Activated CD8-positive, alpha-beta memory T cell treated with anti-CD3 and anti-CD28 coated beads for 36 hours (primary cell): ENCODE results near the gene DELE1. TPM values are rescaled to one million over a fixed set of nuclear protein-coding genes. Genes with fewer than 3 reads are reported as not detected.

Experiments used
- CTCF ChIA-PET: fragments of 350-600 bp; sonication (Branson Sonifier 250); formaldehyde crosslinking; loops from one replicate; lab custom pipeline; 2021; ENCODE audit warnings: antibody characterized with exemption; lab: Charles Lee
- POLR2A ChIA-PET: fragments of 350-600 bp; sonication (Branson Sonifier 250); formaldehyde crosslinking; loops from one replicate; lab custom pipeline; 2021; ENCODE audit warnings: antibody characterized with exemption; lab: Charles Lee
- total RNA-seq, 2 experiments: library from RNA; stranded (reverse); gene quantifications; one replicate each; pipeline ENCODE4 v1.2.3, GENCODE V29; 2021

The DELE1 gene
- total RNA-seq, 2 experiments from 2014 or later, result 49.0 to 49.4 TPM

DNA sequence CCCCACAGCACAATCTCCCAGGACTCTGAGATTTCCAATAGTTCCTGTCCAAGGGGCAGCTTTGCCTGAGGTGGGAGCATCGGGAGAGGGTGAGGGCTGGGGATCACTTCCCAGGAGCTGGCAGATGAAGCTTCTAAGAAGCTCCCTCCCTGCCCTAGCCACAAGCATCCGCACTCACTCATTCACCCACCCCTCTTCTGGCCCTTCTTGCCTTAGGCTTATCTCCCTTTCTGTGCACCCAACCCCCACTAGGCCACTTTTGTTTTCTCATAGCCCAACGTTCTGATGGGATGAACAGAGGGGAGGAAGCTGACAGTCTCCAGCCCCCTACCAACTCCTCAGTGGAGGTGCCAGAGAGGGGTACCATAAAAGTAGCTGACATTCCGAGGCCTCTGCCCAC lies 41.8 kb upstream of the DELE1 start:
- CTCF ChIA-PET, result interaction anchor here (1.2 to 9.1 kb wide), 4 partner anchors 8 to 189 kb away, joined by 4 to 127 read pairs (median 39); no protein-coding TSS in a partner anchor

GRCh38 chr5:141882594-141883183 lies 41.0 kb upstream of the DELE1 start:
- CTCF ChIA-PET, result interaction anchor here (2.4 to 9.1 kb wide), 3 partner anchors 78 to 190 kb away, joined by 6 to 127 read pairs (median 72); no protein-coding TSS in a partner anchor
- POLR2A ChIA-PET, result no interaction called here

More for the DNA sequence above, 41.8 kb upstream of the DELE1 start:
- POLR2A ChIA-PET, result no interaction called here

GRCh38 chr5:141883184-141883891 lies 40.3 kb upstream of the DELE1 start:
- POLR2A ChIA-PET, result no interaction called here
- CTCF ChIA-PET, result interaction anchor here (2.4 to 9.1 kb wide), 3 partner anchors 77 to 190 kb away, joined by 6 to 127 read pairs (median 72); no protein-coding TSS in a partner anchor

DNA sequence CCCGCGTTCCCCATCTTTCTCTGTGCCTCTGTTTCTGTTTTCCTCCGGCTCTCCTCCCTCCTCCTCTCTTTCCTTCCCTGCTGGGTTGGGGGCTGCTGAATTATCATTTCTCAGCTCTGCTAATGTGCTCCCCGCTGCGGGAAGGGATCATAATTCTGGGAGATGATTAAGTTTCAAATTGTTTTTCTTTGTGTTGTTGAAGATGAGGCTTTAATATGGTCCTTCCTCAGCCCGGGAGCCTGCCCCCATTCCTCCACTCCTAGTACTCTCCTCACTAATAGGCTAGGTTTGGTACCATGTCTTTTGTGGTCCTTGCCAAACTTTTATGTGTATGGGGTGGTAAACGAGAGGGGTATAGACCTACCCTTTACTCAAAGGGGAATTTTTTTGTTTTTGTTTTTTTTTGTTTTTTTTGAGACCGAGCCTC lies 39.8 kb upstream of the DELE1 start:
- POLR2A ChIA-PET, result no interaction called here
- CTCF ChIA-PET, result interaction anchor here (2.4 to 9.1 kb wide), 3 partner anchors 77 to 191 kb away, joined by 6 to 127 read pairs (median 72); no protein-coding TSS in a partner anchor

GRCh38 chr5:141889282-141889871 lies 34.3 kb upstream of the DELE1 start:
- ChIA-PET POLR2A (interaction anchor here (0.6 kb wide), 1 partner anchor 738 kb away, joined by 3 read pairs; no protein-coding TSS in a partner anchor), CTCF (interaction anchor here (1.1 to 2.4 kb wide), 4 partner anchors 8 to 71 kb away, joined by 3 to 9 read pairs (median 5); no protein-coding TSS in a partner anchor)

DNA sequence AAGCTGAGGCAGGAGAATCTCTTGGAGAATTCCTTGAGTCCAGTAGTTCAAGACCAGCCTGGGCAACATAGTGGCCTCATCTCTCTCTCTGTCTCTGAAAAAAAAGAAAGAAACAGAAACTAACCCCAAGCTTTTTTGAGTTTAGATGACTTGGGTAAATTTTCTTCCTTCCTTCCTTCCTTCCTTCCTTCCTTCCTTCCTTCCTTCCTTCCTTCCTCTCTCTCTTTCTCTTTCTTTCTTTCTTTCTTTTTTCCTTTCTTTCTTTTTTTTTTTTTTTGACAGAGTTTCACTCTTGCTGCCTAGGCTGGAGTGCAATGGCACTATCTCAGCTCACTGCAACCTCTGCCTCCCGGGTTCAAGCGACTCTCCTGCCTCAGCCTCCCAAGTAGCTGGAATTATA lies 33.2 kb upstream of the DELE1 start:
- ChIA-PET POLR2A (interaction anchor here (0.6 to 0.7 kb wide), 2 partner anchors 41 to 134 kb away, joined by 3 to 5 read pairs; no protein-coding TSS in a partner anchor), CTCF (interaction anchor here (0.5 to 2.4 kb wide), 5 partner anchors 9 to 70 kb away, joined by 3 to 9 read pairs (median 4); no protein-coding TSS in a partner anchor)

GRCh38 chr5:141897425-141897824 lies 26.2 kb upstream of the DELE1 start:
- POLR2A ChIA-PET, result no interaction called here
- CTCF ChIA-PET, result no interaction called here

GRCh38 chr5:141898448-141899049 lies 25.1 kb upstream of the DELE1 start:
- CTCF ChIA-PET, result no interaction called here
- POLR2A ChIA-PET, result no interaction called here

- POLR2A ChIA-PET, result no interaction called here
- CTCF ChIA-PET, result no interaction called here
Measured at GRCh38 chr5:141902015-141902814, 21.5 kb upstream of the DELE1 start.

DNA sequence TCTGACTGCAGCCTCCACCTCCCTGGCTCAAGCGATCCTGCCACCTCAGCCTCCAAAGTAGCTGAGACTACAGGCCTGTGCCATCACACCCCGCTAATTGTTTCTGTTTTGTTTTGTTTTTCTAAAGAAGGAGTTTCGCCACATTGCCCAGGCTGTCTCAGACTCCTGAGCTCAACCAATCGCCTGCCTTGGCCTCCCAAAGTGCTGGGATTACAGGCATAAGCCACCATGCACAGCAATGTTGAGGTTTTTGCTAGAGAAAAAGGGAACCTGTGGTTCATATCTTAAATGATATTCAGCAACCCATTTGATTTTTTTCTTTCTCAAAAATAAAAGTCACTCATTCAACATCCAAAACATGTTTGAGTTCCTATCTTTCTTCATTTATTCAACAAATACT lies 20.4 kb upstream of the DELE1 start:
- CTCF ChIA-PET, result no interaction called here
- POLR2A ChIA-PET, result no interaction called here

DNA sequence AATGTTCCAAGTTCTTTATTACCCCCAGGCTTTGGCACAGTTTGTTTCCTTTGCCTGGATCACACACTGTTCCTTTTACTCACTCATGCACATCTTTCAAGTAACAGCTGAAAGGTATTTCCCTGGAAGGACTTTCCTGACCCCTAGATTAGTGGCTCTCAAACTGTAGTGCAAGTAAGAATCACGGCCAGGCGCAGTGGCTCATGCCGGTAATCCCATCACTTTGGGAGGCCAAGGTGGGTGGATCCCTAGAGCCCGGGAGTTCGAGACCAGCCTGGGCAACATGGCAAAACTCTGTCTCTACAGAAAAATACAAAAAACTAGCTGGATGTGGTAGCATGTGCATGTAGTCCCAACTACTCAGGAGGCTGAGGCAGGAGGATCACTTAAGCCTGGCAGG lies 19.1 kb upstream of the DELE1 start:
- CTCF ChIA-PET, result interaction anchor here (2.0 kb wide), 1 partner anchor 14 kb away, joined by 6 read pairs; no protein-coding TSS in a partner anchor
- POLR2A ChIA-PET, result no interaction called here

DNA sequence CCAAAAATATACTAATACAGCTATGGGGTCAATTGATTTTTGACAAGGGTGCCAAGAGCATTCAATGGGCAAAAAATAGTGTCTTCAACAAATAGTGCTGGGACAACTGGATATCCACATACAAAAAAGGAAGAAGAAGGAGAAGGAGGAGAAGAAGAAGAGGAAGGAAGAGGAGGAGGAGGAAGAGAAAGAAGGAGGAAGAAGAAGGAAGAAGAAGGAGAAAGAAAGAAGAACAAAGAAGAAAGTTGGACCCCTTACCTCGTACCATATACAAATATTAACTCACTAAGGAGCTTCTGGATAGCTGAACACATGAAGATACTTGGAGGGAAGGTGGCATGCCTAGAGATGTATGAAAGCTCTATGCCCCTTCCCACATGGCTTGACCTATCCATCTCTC lies 17.2 kb upstream of the DELE1 start:
- ChIA-PET POLR2A (no interaction called here), CTCF (interaction anchor here (0.7 to 1.9 kb wide), 3 partner anchors 27 to 108 kb away, joined by 3 to 7 read pairs (median 3); partner anchors contain the start of gene PCDH1)

- ChIA-PET POLR2A (no interaction called here), CTCF (interaction anchor here (0.7 kb wide), 1 partner anchor 48 kb away, joined by 3 read pairs; no protein-coding TSS in a partner anchor)
Measured at GRCh38 chr5:141906972-141907371, 16.7 kb upstream of the DELE1 start.

DNA sequence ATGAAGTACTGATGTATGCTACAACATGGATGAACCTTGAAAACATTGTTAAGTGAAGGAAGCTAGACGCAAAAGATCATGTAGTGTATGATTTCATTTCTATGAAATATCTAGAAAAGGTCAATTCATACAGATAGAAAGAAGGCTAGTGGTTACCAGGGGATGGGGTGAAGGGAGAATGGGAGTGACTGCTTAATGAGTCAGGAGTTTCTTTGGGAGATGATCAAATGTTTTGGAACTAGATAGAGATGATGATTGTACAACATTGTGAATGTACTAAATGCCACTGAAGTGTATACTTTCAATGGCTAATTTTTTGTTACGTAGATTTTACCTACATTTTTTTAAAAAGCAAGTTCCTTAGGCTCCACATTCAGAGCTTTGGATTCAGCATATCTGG lies 14.9 kb upstream of the DELE1 start:
- ChIA-PET POLR2A (no interaction called here), CTCF (no interaction called here)

- POLR2A ChIA-PET, result no interaction called here
- CTCF ChIA-PET, result no interaction called here
Measured at GRCh38 chr5:141909212-141909611, 14.5 kb upstream of the DELE1 start.

DNA sequence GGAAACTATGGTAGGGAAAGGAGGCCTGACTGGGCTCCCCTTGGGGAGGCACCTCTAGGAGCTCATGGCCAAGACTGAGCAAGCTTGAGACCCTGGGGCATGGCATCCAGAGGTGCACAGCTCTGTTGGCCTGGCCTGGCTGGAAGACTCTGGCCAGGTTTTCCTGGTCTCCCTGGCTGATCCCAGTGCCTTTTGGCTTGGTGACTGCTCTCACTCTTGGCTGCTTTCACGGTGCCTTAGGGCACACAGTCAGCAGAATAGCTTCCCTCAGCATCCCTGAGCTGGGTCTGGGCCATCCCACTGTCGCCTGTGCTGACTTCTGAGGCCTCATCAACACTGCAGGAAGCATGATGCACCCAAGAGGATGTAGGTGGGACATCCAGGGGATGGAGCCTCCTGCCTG lies 13.4 kb upstream of the DELE1 start:
- ChIA-PET CTCF (interaction anchor here (0.6 kb wide), 1 partner anchor 792 kb away, joined by 5 read pairs; no protein-coding TSS in a partner anchor), POLR2A (no interaction called here)

GRCh38 chr5:141913560-141914198 lies 10.0 kb upstream of the DELE1 start:
- ChIA-PET CTCF (interaction anchor here (0.6 to 1.4 kb wide), 2 partner anchors 47 to 691 kb away, joined by 3 to 5 read pairs; no protein-coding TSS in a partner anchor), POLR2A (no interaction called here)
